PC-3 (cell line): ENCODE measurements around the gene BRIP1. TPM values are rescaled to one million over a fixed set of nuclear protein-coding genes. Genes with fewer than 3 reads are reported as not detected.

ENCODE experiments used
- ATAC-seq: fragments of 200-7000 bp; cut with Tn5 transposase; 2 replicates; pipeline ENCODE4 v1.9.1; 2020; ENCODE audit warnings: mild to moderate bottlenecking, moderate library complexity
- BruUV-seq: library from RNA; stranded (reverse); fragments of 400-500 nt; replicated peaks from 2 replicates; lab custom pipeline; 2021; lab: Mats Ljungman, UMichigan
- CTCF ChIA-PET: fragments of 300-600 bp; sonication (Branson Sonifier 250); formaldehyde crosslinking; loops from one replicate; lab custom pipeline; 2022; ENCODE audit warnings: antibody characterized with exemption; lab: Charles Lee
- POLR2A ChIA-PET: fragments of 300-600 bp; sonication (Branson Sonifier 250); formaldehyde crosslinking; loops from one replicate; lab custom pipeline; 2022; ENCODE audit warnings: antibody characterized with exemption; ENCODE audit not compliant: unreplicated experiment; lab: Charles Lee
- DNase-seq: peaks from one replicate; pipeline ENCODE4 v3.0.0-alpha.2; 2015
- H2AFZ ChIP-seq: fragments of 300-600 bp; sonication (generic); 2 replicates; pipeline ENCODE4 v1.6.0; 2016; ENCODE audit warnings: antibody characterized with exemption, low read length
- H3F3A ChIP-seq: fragments of 300-600 bp; sonication (generic); one replicate; pipeline ENCODE4 v1.6.0; 2017; ENCODE audit warnings: antibody characterized with exemption, low read length, control low read depth, mild to moderate bottlenecking; ENCODE audit not compliant: unreplicated experiment
- H3K27ac ChIP-seq: fragments of 300-600 bp; sonication (generic); 2 replicates; pipeline ENCODE4 v1.5.1; 2016; ENCODE audit warnings: mild to moderate bottlenecking, low read length
- H3K27me3 ChIP-seq: fragments of 300-600 bp; sonication (generic); 2 replicates; pipeline ENCODE4 v1.6.1; 2016; ENCODE audit warnings: low read length, mixed read lengths
- H3K36me3 ChIP-seq: fragments of 300-600 bp; sonication (generic); 2 replicates; pipeline ENCODE4 v1.6.1; 2016; ENCODE audit warnings: low read depth, mixed run types, low read length, mixed read lengths
- H3K4me1 ChIP-seq: fragments of 300-600 bp; sonication (generic); 2 replicates; pipeline ENCODE4 v1.5.1; 2016; ENCODE audit warnings: low read length; ENCODE audit not compliant: insufficient read depth
- H3K4me2 ChIP-seq: fragments of 300-600 bp; sonication (generic); 2 replicates; pipeline ENCODE4 v1.6.0; 2016; ENCODE audit warnings: low read length
- H3K4me3 ChIP-seq: fragments of 300-600 bp; sonication (generic); 2 replicates; pipeline ENCODE4 v1.5.1; 2016; ENCODE audit warnings: mild to moderate bottlenecking, low read length, mixed read lengths
- H3K79me2 ChIP-seq: fragments of 300-600 bp; sonication (generic); 2 replicates; pipeline ENCODE4 v1.6.1; 2017; ENCODE audit warnings: low read length, mixed read lengths
- H3K9ac ChIP-seq: fragments of 300-600 bp; sonication (generic); 2 replicates; pipeline ENCODE4 v1.6.0; 2016; ENCODE audit warnings: mild to moderate bottlenecking, low read length
- H3K9me2 ChIP-seq: fragments of 300-600 bp; sonication (generic); replicated peaks from 2 replicates; pipeline ENCODE4 v1.6.1; 2016; ENCODE audit warnings: mixed run types, low read length, mixed read lengths
- H3K9me3 ChIP-seq: fragments of 300-600 bp; sonication (generic); 2 replicates; pipeline ENCODE4 v1.6.1; 2016; ENCODE audit warnings: low read length, mixed read lengths
- H4K20me1 ChIP-seq: fragments of 300-600 bp; sonication (generic); 2 replicates; pipeline ENCODE4 v1.6.1; 2016; ENCODE audit warnings: low read length, mixed read lengths
- EZH2 ChIP-seq: fragments of 300-600 bp; sonication (generic); IDR thresholded peaks from one replicate; pipeline ENCODE4 v1.6.1; 2017; ENCODE audit warnings: antibody characterized with exemption, mild to moderate bottlenecking, low read length; ENCODE audit not compliant: unreplicated experiment
- EZH2phosphoT487 ChIP-seq: fragments of 300-600 bp; sonication (generic); IDR thresholded peaks from 2 replicates; pipeline ENCODE4 v1.6.1; 2018; ENCODE audit warnings: mild to moderate bottlenecking, antibody characterized with exemption, low read length, borderline replicate concordance
- intact Hi-C: fragments of 100-400 bp; cut with micrococcal nuclease; formaldehyde crosslinking; loops from 2 replicates; pipeline ENCODE4 v1.9.0; 2023
- total RNA-seq: library from RNA; depleted of rRNA; stranded (reverse); fragments of >200 nt; gene quantifications from 2 replicates; pipeline ENCODE4 v1.2.3, GENCODE V29; 2014
- TF ChIP-seq, protein P1 (sequence below): fragments of 300-600 bp; sonication (generic); conservative IDR thresholded peaks from 2 replicates; pipeline ENCODE4 v1.5.1; 2017; ENCODE audit warnings: antibody characterized with exemption, low read depth, mild to moderate bottlenecking, low read length

The BRIP1 gene
- total RNA-seq, 1 experiment from 2014 or later, result 21.1 TPM

DNA sequence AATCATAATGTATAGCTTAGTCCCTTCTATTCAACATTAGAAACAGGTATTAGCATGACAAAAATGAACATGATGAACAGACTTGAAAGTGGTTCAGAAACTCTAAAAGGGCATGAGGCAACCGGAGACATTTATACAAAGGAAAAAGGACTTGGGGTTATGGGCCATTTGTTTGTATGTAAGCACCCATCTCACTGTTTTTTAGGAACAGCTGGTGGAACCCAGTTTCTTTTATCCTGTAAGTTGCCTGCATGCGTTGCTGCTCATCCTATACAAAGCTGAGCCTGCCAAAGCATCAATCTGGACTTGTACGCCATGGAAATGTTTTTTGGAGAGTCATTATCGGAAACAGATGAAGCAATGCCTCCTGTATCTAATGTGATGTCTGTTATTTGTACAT, 200.0 kb downstream of the BRIP1 start:
- DNase-seq (no peak), ATAC-seq (no peak)
- H3K4me2 ChIP-seq, result no peak overlapping the region
- no peak overlapping the region for H3K9ac ChIP-seq
- no peaks in the 10 kb centered on the region for H3F3A ChIP-seq
- BruUV-seq, result no TSS peak
- no peaks in the 10 kb centered on the region for H3K9me3 ChIP-seq
- H2AFZ ChIP-seq, result no peak overlapping the region
- ChIA-PET POLR2A (no interaction called here), CTCF (no interaction called here)
- H3K27ac ChIP-seq, result no peak overlapping the region
- H3K4me1 ChIP-seq, result no peaks in the 10 kb centered on the region
- intact Hi-C loops, result no loop called here
- H4K20me1 ChIP-seq, result no peaks in the 10 kb centered on the region
- no peak overlapping the region for H3K4me3 ChIP-seq
- TF ChIP-seq, protein P1, sequence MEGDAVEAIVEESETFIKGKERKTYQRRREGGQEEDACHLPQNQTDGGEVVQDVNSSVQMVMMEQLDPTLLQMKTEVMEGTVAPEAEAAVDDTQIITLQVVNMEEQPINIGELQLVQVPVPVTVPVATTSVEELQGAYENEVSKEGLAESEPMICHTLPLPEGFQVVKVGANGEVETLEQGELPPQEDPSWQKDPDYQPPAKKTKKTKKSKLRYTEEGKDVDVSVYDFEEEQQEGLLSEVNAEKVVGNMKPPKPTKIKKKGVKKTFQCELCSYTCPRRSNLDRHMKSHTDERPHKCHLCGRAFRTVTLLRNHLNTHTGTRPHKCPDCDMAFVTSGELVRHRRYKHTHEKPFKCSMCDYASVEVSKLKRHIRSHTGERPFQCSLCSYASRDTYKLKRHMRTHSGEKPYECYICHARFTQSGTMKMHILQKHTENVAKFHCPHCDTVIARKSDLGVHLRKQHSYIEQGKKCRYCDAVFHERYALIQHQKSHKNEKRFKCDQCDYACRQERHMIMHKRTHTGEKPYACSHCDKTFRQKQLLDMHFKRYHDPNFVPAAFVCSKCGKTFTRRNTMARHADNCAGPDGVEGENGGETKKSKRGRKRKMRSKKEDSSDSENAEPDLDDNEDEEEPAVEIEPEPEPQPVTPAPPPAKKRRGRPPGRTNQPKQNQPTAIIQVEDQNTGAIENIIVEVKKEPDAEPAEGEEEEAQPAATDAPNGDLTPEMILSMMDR, result no peak
- TF ChIP-seq EZH2, result no peak
- TF ChIP-seq EZH2phosphoT487, result no peak
- H3K9me2 ChIP-seq, result no peaks in the 10 kb centered on the region
- H3K79me2 ChIP-seq, result no peaks in the 10 kb centered on the region
- H3K27me3 ChIP-seq, result no peaks in the 10 kb centered on the region
- no peaks in the 10 kb centered on the region for H3K36me3 ChIP-seq

DNA sequence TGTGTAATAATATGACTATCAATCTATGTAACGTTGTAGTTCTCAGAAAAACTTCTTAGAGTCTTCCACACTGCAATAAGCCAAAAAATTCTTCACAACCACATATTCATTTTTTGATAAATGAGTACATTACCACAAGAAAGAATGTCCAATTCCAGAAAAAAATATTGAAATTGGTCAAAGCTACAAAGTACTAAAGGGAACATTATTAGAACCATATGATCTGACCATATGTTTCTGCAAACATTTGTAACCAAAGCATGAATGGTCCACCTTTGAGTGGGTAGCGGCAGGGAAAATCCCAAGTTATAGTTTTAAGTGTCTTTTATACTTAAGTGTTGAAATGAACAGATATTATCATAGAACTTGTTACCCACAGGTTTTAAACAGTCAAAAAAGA, 200.6 kb downstream of the BRIP1 start:
- H3K79me2 ChIP-seq, result no peaks in the 10 kb centered on the region
- no peak overlapping the region for H3K9ac ChIP-seq
- ATAC-seq (no peak), DNase-seq (no peak)
- H3F3A ChIP-seq, result no peaks in the 10 kb centered on the region
- no peaks in the 10 kb centered on the region for H3K4me1 ChIP-seq
- no peaks in the 10 kb centered on the region for H3K9me2 ChIP-seq
- no peaks in the 10 kb centered on the region for H3K9me3 ChIP-seq
- no peaks in the 10 kb centered on the region for H4K20me1 ChIP-seq
- CTCF ChIA-PET, result no interaction called here
- BruUV-seq, result no TSS peak
- TF ChIP-seq EZH2phosphoT487 (no peak), EZH2 (no peak)
- TF ChIP-seq, protein P1, result no peak
- H3K4me3 ChIP-seq, result no peak overlapping the region
- no peak overlapping the region for H3K4me2 ChIP-seq
- intact Hi-C loops, result no loop called here
- no peaks in the 10 kb centered on the region for H3K36me3 ChIP-seq
- no peak overlapping the region for H3K27ac ChIP-seq
- POLR2A ChIA-PET, result no interaction called here
- H3K27me3 ChIP-seq, result no peaks in the 10 kb centered on the region
- H2AFZ ChIP-seq, result no peak overlapping the region

DNA sequence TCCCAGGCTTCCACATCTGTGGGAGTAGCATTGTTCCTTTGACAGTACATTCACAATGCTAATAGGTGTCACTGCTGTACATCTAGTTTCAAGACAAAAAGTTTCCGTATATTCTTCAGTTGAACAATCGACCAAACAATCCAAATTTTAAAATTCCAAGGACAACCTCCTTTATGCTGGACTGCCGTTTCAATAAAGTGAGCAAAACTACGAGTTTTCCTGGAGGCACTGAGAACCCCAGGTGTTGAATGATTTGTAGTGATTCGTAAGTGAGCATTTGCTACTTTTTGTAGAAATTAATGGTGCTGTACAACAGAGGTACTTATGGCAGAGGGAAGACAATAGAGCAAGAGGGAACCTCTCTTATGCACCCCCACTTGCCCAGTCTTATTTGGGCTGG, 201.1 kb downstream of the BRIP1 start:
- CTCF ChIA-PET, result no interaction called here
- intact Hi-C loops, result no loop called here

More for the DNA sequence above, 201.1 kb downstream of the BRIP1 start:
- Histone ChIP-seq H3K27ac (no peak overlapping the region), H4K20me1 (no peaks in the 10 kb centered on the region), H3F3A (no peaks in the 10 kb centered on the region), H3K9me3 (no peaks in the 10 kb centered on the region), H3K4me2 (no peak overlapping the region), H3K4me3 (no peak overlapping the region), H3K79me2 (no peaks in the 10 kb centered on the region), H3K27me3 (no peaks in the 10 kb centered on the region), H2AFZ (no peak overlapping the region), H3K4me1 (no peaks in the 10 kb centered on the region), H3K9ac (no peak overlapping the region), H3K36me3 (no peaks in the 10 kb centered on the region), H3K9me2 (no peaks in the 10 kb centered on the region)
- POLR2A ChIA-PET, result no interaction called here
- TF ChIP-seq EZH2phosphoT487 (no peak), EZH2 (no peak)
- TF ChIP-seq, protein P1, result no peak
- DNase-seq (no peak), ATAC-seq (no peak)
- no TSS peak for BruUV-seq
